22Rv1 (cell line): Measurements from ENCODE around the gene MYO1F.

Source experiments
- ZFX ChIP-seq: fragments of 450-650 bp; IDR thresholded peaks from 2 replicates; pipeline ENCODE4 v1.6.1; 2017; ENCODE audit warnings: antibody characterized with exemption, borderline replicate concordance
- TF ChIP-seq, protein P1 (sequence below): fragments of 450-650 bp; IDR thresholded peaks from 2 replicates; pipeline ENCODE4 v1.5.1; 2017; ENCODE audit warnings: mild to moderate bottlenecking

DNA sequence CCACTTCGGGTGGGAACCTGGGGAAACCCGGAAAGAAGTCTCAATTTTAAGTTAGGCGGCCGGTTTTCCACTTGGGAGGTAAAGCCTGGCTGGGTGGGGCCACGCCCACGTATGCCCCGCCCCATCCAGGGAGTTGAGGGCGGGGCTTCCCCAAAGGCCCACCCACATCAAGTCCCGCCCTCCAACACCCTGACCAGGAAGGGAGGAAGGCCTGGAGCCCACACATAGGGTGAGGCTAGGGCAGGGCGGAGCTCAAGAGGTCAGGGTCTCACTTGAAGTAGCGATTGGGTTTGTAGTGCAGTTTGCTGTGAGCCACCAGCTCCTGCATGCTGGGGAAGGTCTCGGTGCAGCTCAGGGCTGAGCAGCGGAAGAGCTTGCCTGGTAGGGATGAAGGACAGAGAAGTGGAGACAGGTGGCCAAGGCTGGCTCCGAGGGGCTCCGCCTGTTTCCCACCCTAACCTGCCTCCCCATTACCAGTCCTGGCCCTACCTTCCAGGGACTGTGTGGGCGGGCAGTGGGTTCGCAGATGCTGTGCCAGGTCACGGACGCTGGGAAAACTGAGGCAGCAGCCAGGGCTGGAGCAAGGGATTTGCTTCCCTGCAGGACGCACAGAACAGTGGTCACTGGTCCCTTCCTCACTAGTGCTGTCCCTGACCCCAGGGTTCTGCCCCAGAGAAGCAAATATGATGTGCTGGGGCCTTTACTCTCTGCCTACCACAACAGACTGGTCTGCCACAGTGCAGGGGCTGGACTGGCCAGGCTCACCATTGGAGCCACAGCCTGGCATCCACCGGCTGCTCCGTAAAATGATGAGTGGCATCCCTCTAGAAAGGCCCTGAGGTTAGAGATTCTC lies 64.9 kb downstream of the MYO1F start:
- TF ChIP-seq, protein P1, sequence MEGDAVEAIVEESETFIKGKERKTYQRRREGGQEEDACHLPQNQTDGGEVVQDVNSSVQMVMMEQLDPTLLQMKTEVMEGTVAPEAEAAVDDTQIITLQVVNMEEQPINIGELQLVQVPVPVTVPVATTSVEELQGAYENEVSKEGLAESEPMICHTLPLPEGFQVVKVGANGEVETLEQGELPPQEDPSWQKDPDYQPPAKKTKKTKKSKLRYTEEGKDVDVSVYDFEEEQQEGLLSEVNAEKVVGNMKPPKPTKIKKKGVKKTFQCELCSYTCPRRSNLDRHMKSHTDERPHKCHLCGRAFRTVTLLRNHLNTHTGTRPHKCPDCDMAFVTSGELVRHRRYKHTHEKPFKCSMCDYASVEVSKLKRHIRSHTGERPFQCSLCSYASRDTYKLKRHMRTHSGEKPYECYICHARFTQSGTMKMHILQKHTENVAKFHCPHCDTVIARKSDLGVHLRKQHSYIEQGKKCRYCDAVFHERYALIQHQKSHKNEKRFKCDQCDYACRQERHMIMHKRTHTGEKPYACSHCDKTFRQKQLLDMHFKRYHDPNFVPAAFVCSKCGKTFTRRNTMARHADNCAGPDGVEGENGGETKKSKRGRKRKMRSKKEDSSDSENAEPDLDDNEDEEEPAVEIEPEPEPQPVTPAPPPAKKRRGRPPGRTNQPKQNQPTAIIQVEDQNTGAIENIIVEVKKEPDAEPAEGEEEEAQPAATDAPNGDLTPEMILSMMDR, result no peak
- TF ChIP-seq ZFX, result no peak
